HG02642 (cell line): Measurements from ENCODE around the gene PSMB4.
"Not testable (repeated sequence)": the region's sequence is repeated elsewhere in the genome, so short reads cannot be mapped to it uniquely, and the experiment has no call there.

Experiments used
- ATAC-seq: cut with Tn5 transposase; IDR thresholded peaks from one replicate; pipeline ENCODE4 v1.9.1; 2021; ENCODE audit warnings: mild to moderate bottlenecking; ENCODE audit not compliant: unreplicated experiment, poor library complexity

The PSMB4 gene

GRCh38 chr1:151435174-151435573 lies 35.8 kb downstream of the PSMB4 start:
- ATAC-seq, result no peak

- ATAC-seq, result no peak
Observed at GRCh38 chr1:151436985-151437384, 37.6 kb downstream of the PSMB4 start.

- ATAC-seq, result not testable (repeated sequence)
Observed at GRCh38 chr1:151437396-151437795, 38.0 kb downstream of the PSMB4 start.

GRCh38 chr1:151443846-151444782 lies 44.7 kb downstream of the PSMB4 start:
- ATAC-seq, result no peak

- ATAC-seq, result no peak
Observed at GRCh38 chr1:151444783-151445177, 45.4 kb downstream of the PSMB4 start.

GRCh38 chr1:151447696-151448095 lies 48.3 kb downstream of the PSMB4 start:
- ATAC-seq, result no peak
